Keratinocyte (primary cell): ENCODE data around the gene CENPV. TPM values are rescaled to one million over a fixed set of nuclear protein-coding genes. Genes with fewer than 3 reads are reported as not detected.

Experiments used
- DNase-seq: peaks from one replicate; pipeline ENCODE4 v3.0.0-alpha.2; 2011; ENCODE audit warnings: low read depth, missing footprints, low spot score
- FAIRE-seq: peaks from 2 replicates; lab custom pipeline; 2011; peaks lifted over from hg19 to GRCh38; lab: Jason Lieb, UNC
- H2AFZ ChIP-seq: 2 replicates; pipeline ENCODE4 v1.6.0; 2012; ENCODE audit warnings: low read length, control low read depth, inconsistent platforms; ENCODE audit not compliant: control insufficient read depth
- H3K27ac ChIP-seq: 2 replicates; pipeline ENCODE4 v1.5.1; 2011; ENCODE audit warnings: low read length; ENCODE audit not compliant: control insufficient read depth, insufficient read depth
- H3K27me3 ChIP-seq: 3 replicates; pipeline ENCODE4 v1.6.0; 2011; ENCODE audit warnings: low read length; ENCODE audit not compliant: control insufficient read depth, insufficient read depth; ENCODE audit errors: extremely low read depth
- H3K36me3 ChIP-seq, 2 experiments: 2 replicates in 1 of 2; 3 replicates in 1 of 2; pipeline ENCODE4 v1.5.1; 2011; ENCODE audit warnings: low read length in 2 of 2, mild to moderate bottlenecking in 1 of 2; ENCODE audit not compliant: control insufficient read depth in 2 of 2, insufficient read depth in 2 of 2; ENCODE audit errors: extremely low read depth in 1 of 2
- H3K4me1 ChIP-seq: 3 replicates; pipeline ENCODE4 v1.5.1; 2011; ENCODE audit warnings: low read length; ENCODE audit not compliant: control insufficient read depth, insufficient read depth; ENCODE audit errors: extremely low read depth
- H3K4me2 ChIP-seq: 3 replicates; pipeline ENCODE4 v1.6.0; 2011; ENCODE audit warnings: low read depth, low read length; ENCODE audit not compliant: control insufficient read depth, insufficient read depth; ENCODE audit errors: extremely low read depth
- H3K4me3 ChIP-seq, 3 experiments: fragments of 200-600 bp in 1 of 3; sonication (generic) in 1 of 3; 2 replicates in 2 of 3; 3 replicates in 1 of 3; pipeline ENCODE4 v1.5.1; 2011 to 2016; ENCODE audit warnings: low read length in 3 of 3, mild to moderate bottlenecking in 3 of 3, control low read depth in 2 of 3, inconsistent platforms in 1 of 3, low read depth in 1 of 3, mixed read lengths in 1 of 3, mixed run types in 1 of 3, moderate library complexity in 1 of 3; ENCODE audit not compliant: control insufficient read depth in 2 of 3, insufficient read depth in 2 of 3; ENCODE audit errors: extremely low read depth in 1 of 3
- H3K79me2 ChIP-seq: 2 replicates; pipeline ENCODE4 v1.6.0; 2012; ENCODE audit warnings: low read length; ENCODE audit not compliant: control insufficient read depth, insufficient read depth
- H3K9ac ChIP-seq: 3 replicates; pipeline ENCODE4 v1.6.0; 2011; ENCODE audit warnings: low read length; ENCODE audit not compliant: control insufficient read depth, insufficient read depth; ENCODE audit errors: extremely low read depth
- H3K9me1 ChIP-seq: 3 replicates; pipeline ENCODE4 v1.6.0; 2011; ENCODE audit warnings: low read length; ENCODE audit not compliant: control insufficient read depth, insufficient read depth; ENCODE audit errors: extremely low read depth
- H3K9me3 ChIP-seq: 2 replicates; pipeline ENCODE4 v1.5.1; 2012; ENCODE audit warnings: low read depth, low read length; ENCODE audit not compliant: control insufficient read depth
- H4K20me1 ChIP-seq: 3 replicates; pipeline ENCODE4 v1.6.0; 2011; ENCODE audit warnings: low read length; ENCODE audit not compliant: control insufficient read depth, insufficient read depth; ENCODE audit errors: extremely low read depth
- CTCF ChIP-seq, 3 experiments: IDR thresholded peaks in 1 of 3; conservative IDR thresholded peaks in 1 of 3; optimal IDR thresholded peaks in 1 of 3; 2 replicates in 2 of 3; 3 replicates in 1 of 3; pipeline versions ENCODE3 to v1.5.1; 2011; ENCODE audit warnings: low read length in 3 of 3, mild to moderate bottlenecking in 3 of 3, moderate library complexity in 2 of 3, control low read depth in 1 of 3, inconsistent platforms in 1 of 3; ENCODE audit not compliant: insufficient read depth in 2 of 3; ENCODE audit errors: extremely low read depth in 1 of 3
- EZH2 ChIP-seq: IDR thresholded peaks from one replicate; pipeline ENCODE4 v1.6.1; 2012; ENCODE audit warnings: inconsistent platforms, mild to moderate bottlenecking, low read length, moderate library complexity
- dilution Hi-C: fragments of 300-500 bp; cut with MboI; formaldehyde crosslinking; loops from one replicate; pipeline ENCODE4 v1.7.0; 2020; ENCODE audit warnings: low sequenced_read_pairs; ENCODE audit not compliant: extremely low pct_ligation_motif_present
- polyA plus RNA-seq, 5 experiments: library from polyadenylated mRNA; depleted of rRNA in 3 of 5; stranded (reverse) in 3 of 5; stranded (forward) in 1 of 5; unstranded in 1 of 5; fragments of >200 nt; gene quantifications; 1 replicate in 1 of 5; 2 replicates in 3 of 5; 3 replicates in 1 of 5; pipeline versions ENCODE4 v1.2.1 to v1.2.3, GENCODE V29; 2011 to 2012; ENCODE audit warnings: missing spikeins in 2 of 5, low read depth in 1 of 5, low replicate concordance in 1 of 5

Gene CENPV
- polyA plus RNA-seq, 1 donor (not counting 4 experiments of a cell fraction or from before 2014, with no cell fraction given), result 1.5 TPM

- TF ChIP-seq EZH2 (no peak), CTCF (optimal IDR thresholded peaks at IDR 0.05 in 1 of 3, IDR thresholded peaks at IDR 0.05 in 1 of 3, conservative IDR thresholded peaks at IDR 0.05 in 1 of 3; ENCODE audit: extremely low read depth in 1 of 3, insufficient read depth in 2 of 3, low read length in 3 of 3) (no peak)
- dilution Hi-C loops, result no loop called here
- Histone ChIP-seq H3K79me2 (no peaks in the 10 kb centered on the region), H3K9me3 (no peaks in the 10 kb centered on the region), H4K20me1 (no peaks in the 10 kb centered on the region), H3K4me2 (no peak overlapping the region), H3K9me1 (no peaks in the 10 kb centered on the region), H3K4me3 (no peak overlapping the region), H3K36me3 (peaks cover 1 to 2% of the 10 kb centered on the region in 2 experiments), H3K27me3 (no peaks in the 10 kb centered on the region), H3K4me1 (peaks cover 10% of the 10 kb centered on the region), H3K27ac (no peak overlapping the region), H2AFZ (no peak overlapping the region), H3K9ac (no peak overlapping the region)
- DNase-seq, result no peak
- FAIRE-seq, result no peak
These were observed 27.3 kb downstream of the CENPV start for GRCh38 chr17:16325964-16326363.

- no peak for DNase-seq
- Histone ChIP-seq H2AFZ (no peak overlapping the region), H3K79me2 (no peaks in the 10 kb centered on the region), H3K9ac (no peak overlapping the region), H3K9me3 (no peaks in the 10 kb centered on the region), H3K27me3 (no peaks in the 10 kb centered on the region), H4K20me1 (no peaks in the 10 kb centered on the region), H3K4me2 (no peak overlapping the region), H3K27ac (no peak overlapping the region), H3K9me1 (no peaks in the 10 kb centered on the region), H3K4me1 (no peaks in the 10 kb centered on the region), H3K4me3 (no peak overlapping the region), H3K36me3 (peaks cover 1 to 5% of the 10 kb centered on the region in 2 experiments)
- TF ChIP-seq CTCF (optimal IDR thresholded peaks at IDR 0.05 in 1 of 3, IDR thresholded peaks at IDR 0.05 in 1 of 3, conservative IDR thresholded peaks at IDR 0.05 in 1 of 3; ENCODE audit: extremely low read depth in 1 of 3, insufficient read depth in 2 of 3, low read length in 3 of 3), result no peak
- TF ChIP-seq EZH2, result no peak
- FAIRE-seq, result no peak
- dilution Hi-C loops, result no loop called here
These were observed 30.6 kb downstream of the CENPV start for GRCh38 chr17:16322636-16323035.
